HL-60/S4 treated with retinoic acid at 250 ng/mL for 4 days and 3 days (cell line): Measurements from ENCODE around the gene GLT1D1.

Experiments
- in situ Hi-C: fragments of 300-500 bp; cut with MboI; formaldehyde crosslinking; loops from 2 replicates; pipeline ENCODE4 v1.7.0; 2022; ENCODE audit warnings: low sequenced_read_pairs

GLT1D1 gene

GRCh38 chr12:128852026-128852698 lies 1.1 kb upstream of the GLT1D1 start:
- in situ Hi-C loops: no loop called here

GRCh38 chr12:128853600-128854197 lies 421 bp downstream of the GLT1D1 start:
- in situ Hi-C loops: no loop called here

GRCh38 chr12:128856035-128856790 lies 2.9 kb downstream of the GLT1D1 start:
- in situ Hi-C loops: no loop called here

GRCh38 chr12:128856791-128857078 lies 3.5 kb downstream of the GLT1D1 start:
- in situ Hi-C loops: no loop called here

GRCh38 chr12:128857133-128857763 lies 4.0 kb downstream of the GLT1D1 start:
- in situ Hi-C loops: no loop called here

- in situ Hi-C loops: no loop called here
Measured at GRCh38 chr12:128859311-128859710, 6.0 kb downstream of the GLT1D1 start.

GRCh38 chr12:128861226-128862016 lies 8.1 kb downstream of the GLT1D1 start:
- in situ Hi-C loops: no loop called here

GRCh38 chr12:128863957-128864356 lies 10.7 kb downstream of the GLT1D1 start:
- in situ Hi-C loops: no loop called here

GRCh38 chr12:128864516-128865186 lies 11.4 kb downstream of the GLT1D1 start:
- in situ Hi-C loops: no loop called here

- in situ Hi-C loops: no loop called here
Measured at GRCh38 chr12:128867466-128867865, 14.2 kb downstream of the GLT1D1 start.

GRCh38 chr12:128871516-128871892 lies 18.2 kb downstream of the GLT1D1 start:
- in situ Hi-C loops: no loop called here

GRCh38 chr12:128872303-128872702 lies 19.0 kb downstream of the GLT1D1 start:
- in situ Hi-C loops: no loop called here

GRCh38 chr12:128876559-128876958 lies 23.3 kb downstream of the GLT1D1 start:
- in situ Hi-C loops: no loop called here

GRCh38 chr12:128879898-128880764 lies 26.9 kb downstream of the GLT1D1 start:
- in situ Hi-C loops: no loop called here

- in situ Hi-C loops: no loop called here
Measured at GRCh38 chr12:128891856-128892255, 38.6 kb downstream of the GLT1D1 start.

GRCh38 chr12:128903236-128903635 lies 50.0 kb downstream of the GLT1D1 start:
- in situ Hi-C loops: no loop called here

- in situ Hi-C loops: no loop called here
Measured at GRCh38 chr12:128905003-128905544, 51.8 kb downstream of the GLT1D1 start.

GRCh38 chr12:128906485-128907137 lies 53.3 kb downstream of the GLT1D1 start:
- in situ Hi-C loops: no loop called here

- in situ Hi-C loops: no loop called here
Measured at GRCh38 chr12:128908254-128908653, 55.0 kb downstream of the GLT1D1 start.
